ENCODE measurements around the gene CA10.

The CA10 gene

DNA sequence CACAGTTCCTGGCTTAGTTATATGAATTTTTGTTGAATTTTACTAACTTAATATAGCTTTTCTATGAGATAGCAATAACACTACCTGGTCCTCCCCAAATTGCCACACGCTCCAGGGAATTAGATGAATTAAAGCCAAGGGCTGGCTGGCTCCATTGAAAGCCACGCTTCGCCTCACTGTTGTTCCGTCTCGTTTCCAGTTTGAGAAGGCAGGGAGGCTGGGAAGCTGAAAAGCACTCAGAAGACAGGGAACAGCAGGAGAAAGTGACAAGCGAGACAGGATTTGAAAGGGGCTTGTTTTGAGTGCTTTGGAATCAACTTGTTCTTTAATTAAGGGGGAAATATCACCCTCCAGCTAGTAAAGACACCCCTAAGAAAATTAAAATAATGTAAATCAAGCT lies 425.3 kb downstream of the CA10 start:
- TF ChIP-seq, protein P1, sequence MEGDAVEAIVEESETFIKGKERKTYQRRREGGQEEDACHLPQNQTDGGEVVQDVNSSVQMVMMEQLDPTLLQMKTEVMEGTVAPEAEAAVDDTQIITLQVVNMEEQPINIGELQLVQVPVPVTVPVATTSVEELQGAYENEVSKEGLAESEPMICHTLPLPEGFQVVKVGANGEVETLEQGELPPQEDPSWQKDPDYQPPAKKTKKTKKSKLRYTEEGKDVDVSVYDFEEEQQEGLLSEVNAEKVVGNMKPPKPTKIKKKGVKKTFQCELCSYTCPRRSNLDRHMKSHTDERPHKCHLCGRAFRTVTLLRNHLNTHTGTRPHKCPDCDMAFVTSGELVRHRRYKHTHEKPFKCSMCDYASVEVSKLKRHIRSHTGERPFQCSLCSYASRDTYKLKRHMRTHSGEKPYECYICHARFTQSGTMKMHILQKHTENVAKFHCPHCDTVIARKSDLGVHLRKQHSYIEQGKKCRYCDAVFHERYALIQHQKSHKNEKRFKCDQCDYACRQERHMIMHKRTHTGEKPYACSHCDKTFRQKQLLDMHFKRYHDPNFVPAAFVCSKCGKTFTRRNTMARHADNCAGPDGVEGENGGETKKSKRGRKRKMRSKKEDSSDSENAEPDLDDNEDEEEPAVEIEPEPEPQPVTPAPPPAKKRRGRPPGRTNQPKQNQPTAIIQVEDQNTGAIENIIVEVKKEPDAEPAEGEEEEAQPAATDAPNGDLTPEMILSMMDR (IDR thresholded peaks at IDR 0.05; ENCODE audit: extremely low read depth, missing control alignments), result no peak
- DNase-seq (ENCODE audit: low spot score), result no peak

DNA sequence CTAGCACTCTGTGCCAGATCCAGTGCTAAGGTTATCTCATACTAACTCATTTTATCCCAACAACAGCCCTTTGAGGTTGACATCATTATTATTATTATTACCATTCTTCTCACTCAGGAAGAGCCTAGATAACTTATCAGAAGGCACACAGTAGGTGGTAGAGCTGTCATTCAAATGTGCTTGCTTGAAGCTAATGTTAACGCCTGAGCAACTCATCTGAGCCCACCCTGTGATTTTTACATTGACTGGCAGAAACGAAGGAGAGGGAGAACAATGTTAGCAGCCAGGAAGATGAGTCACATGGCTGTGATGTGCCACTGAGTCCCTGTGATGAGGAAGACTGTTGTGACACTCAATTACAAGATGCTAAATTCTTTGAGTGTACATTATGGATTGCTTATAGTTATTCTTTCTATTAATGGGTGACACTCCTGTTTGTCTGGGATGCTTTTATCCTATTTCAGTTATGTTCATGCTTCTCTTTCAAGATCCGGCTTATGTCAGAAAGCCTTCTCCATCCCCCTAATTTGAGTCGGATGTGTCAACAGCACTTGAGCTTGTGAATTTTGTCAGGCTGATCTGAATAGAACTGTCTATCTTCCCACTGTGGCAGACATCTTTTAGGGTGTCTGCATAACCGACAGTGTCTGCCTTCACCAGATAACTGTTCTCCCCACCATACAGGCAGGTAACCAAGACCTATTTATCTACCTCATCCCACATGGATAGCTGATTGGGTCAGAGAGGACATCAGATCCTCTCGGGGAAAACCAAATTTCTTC lies 426.4 kb downstream of the CA10 start:
- no peak for DNase-seq (ENCODE audit: low spot score)
- TF ChIP-seq, protein P1 (IDR thresholded peaks at IDR 0.05; ENCODE audit: extremely low read depth, missing control alignments), result no peak

GRCh38 chr17:51730303-51731050 lies 428.0 kb downstream of the CA10 start:
- TF ChIP-seq, protein P1 (IDR thresholded peaks at IDR 0.05; ENCODE audit: extremely low read depth, missing control alignments), result no peak
- DNase-seq (ENCODE audit: low spot score), result no peak

- peak; percentile 15 for DNase-seq (ENCODE audit: low spot score)
- TF ChIP-seq, protein P1 (IDR thresholded peaks at IDR 0.05; ENCODE audit: extremely low read depth, missing control alignments), result no peak
Measured at GRCh38 chr17:51725185-51725584, 433.3 kb downstream of the CA10 start.

GRCh38 chr17:51724043-51724580 lies 434.4 kb downstream of the CA10 start:
- no peak for DNase-seq (ENCODE audit: low spot score)
- TF ChIP-seq, protein P1 (IDR thresholded peaks at IDR 0.05; ENCODE audit: extremely low read depth, missing control alignments), result no peak

DNA sequence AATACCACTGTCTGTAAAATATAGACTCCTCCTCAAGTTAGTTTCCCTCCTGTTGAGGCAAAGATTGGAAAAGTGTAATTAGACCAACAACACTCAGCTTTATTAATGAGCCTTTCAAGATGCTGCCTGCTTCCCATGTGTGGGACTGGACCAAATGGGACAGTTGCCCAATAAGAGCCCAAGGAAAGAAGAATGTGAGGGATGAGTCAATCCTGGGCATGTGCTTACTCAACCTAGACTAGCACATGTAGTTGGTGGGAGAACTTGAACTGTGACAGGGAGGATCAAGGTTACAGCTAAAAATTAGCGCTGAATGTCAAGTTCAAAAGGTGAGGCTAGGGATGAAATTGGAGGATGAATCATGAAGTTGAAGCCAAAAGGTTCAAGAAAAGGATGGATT lies 435.5 kb downstream of the CA10 start:
- DNase-seq (ENCODE audit: low spot score), result no peak
- TF ChIP-seq, protein P1 (IDR thresholded peaks at IDR 0.05; ENCODE audit: extremely low read depth, missing control alignments), result no peak

GRCh38 chr17:51721730-51722129 lies 436.8 kb downstream of the CA10 start:
- DNase-seq (ENCODE audit: low spot score), result no peak
- TF ChIP-seq, protein P1 (IDR thresholded peaks at IDR 0.05; ENCODE audit: extremely low read depth, missing control alignments), result no peak
